A549 (cell line): ENCODE results near the gene FBXL13. TPM values are rescaled to one million over a fixed set of nuclear protein-coding genes. Genes with fewer than 3 reads are reported as not detected.
A peak's percentile ranks its signal among the peaks of the same experiment; 100 is the strongest.

Source experiments
- ATAC-seq, 2 experiments: fragments of 200-7000 bp in 1 of 2; fragments of >200 bp in 1 of 2; cut with Nextera tagmentation in 1 of 2; cut with Tn5 transposase in 1 of 2; 3 replicates each; pipeline versions ENCODE4 v1.8.0 to v1.9.1; 2018 to 2020; ENCODE audit warnings: mild to moderate bottlenecking in 1 of 2, moderate library complexity in 1 of 2
- CTCF ChIA-PET: fragments of 300-600 bp; sonication (Branson Sonifier 250); formaldehyde crosslinking; extraction: SDS; loops from one replicate; lab custom pipeline; 2021; ENCODE audit warnings: antibody characterized with exemption, inconsistent platforms; lab: Yijun Ruan, JAX
- POLR2A ChIA-PET: fragments of 350-600 bp; formaldehyde crosslinking; extraction: SDS; loops from one replicate; lab custom pipeline; 2021; ENCODE audit warnings: antibody characterized with exemption, inconsistent platforms; lab: Yijun Ruan, JAX
- DNase-seq, 2 experiments: peaks; one replicate each; pipeline versions ENCODE4 v3.0.0 to v3.0.0-alpha.2; 2011 to 2016; ENCODE audit warnings: low read depth in 1 of 2, low spot score in 1 of 2
- FAIRE-seq: peaks from 2 replicates; lab custom pipeline; 2011; peaks lifted over from hg19 to GRCh38; lab: Jason Lieb, UNC
- H3K27ac ChIP-seq, 2 experiments: fragments of >200 bp; sonication (Bioruptor Twin); formaldehyde crosslinking; 3 replicates each; pipeline ENCODE4 v1.5.1; 2016 to 2017
- H3K4me1 ChIP-seq: fragments of >200 bp; sonication (Bioruptor Twin); formaldehyde crosslinking; 3 replicates; pipeline ENCODE4 v1.6.1; 2016
- H3K4me2 ChIP-seq: fragments of >200 bp; sonication (Bioruptor Twin); formaldehyde crosslinking; 3 replicates; pipeline ENCODE4 v1.6.1; 2016
- H3K4me3 ChIP-seq: fragments of >200 bp; sonication (Bioruptor Twin); formaldehyde crosslinking; 3 replicates; pipeline ENCODE4 v1.5.1; 2016
- H3K9me3 ChIP-seq: fragments of >200 bp; sonication (Bioruptor Twin); formaldehyde crosslinking; 3 replicates; pipeline ENCODE4 v1.6.1; 2016
- CEBPB ChIP-seq, 2 experiments: fragments of >200 bp in 1 of 2; sonication (Bioruptor Twin) in 1 of 2; formaldehyde crosslinking in 1 of 2; IDR thresholded peaks; 2 replicates each; pipeline ENCODE4 v1.6.1; 2012 to 2016
- CHD2 ChIP-seq: fragments of 150-350 bp; IDR thresholded peaks from 2 replicates; pipeline ENCODE4 v1.6.1; 2014; ENCODE audit warnings: low read length; ENCODE audit not compliant: partially characterized antibody
- ESRRA ChIP-seq: fragments of 150-350 bp; IDR thresholded peaks from 2 replicates; pipeline ENCODE4 v1.6.1; 2014; ENCODE audit warnings: mild to moderate bottlenecking, low read length, borderline replicate concordance
- FOSL2 ChIP-seq, 2 experiments: fragments of 450-650 bp in 1 of 2; fragments of >200 bp in 1 of 2; sonication (Bioruptor Twin) in 1 of 2; formaldehyde crosslinking; IDR thresholded peaks; 2 replicates each; pipeline versions ENCODE4 v1.5.0 to v1.6.1; 2016 to 2020; ENCODE audit warnings: mild to moderate bottlenecking in 1 of 2, moderate library complexity in 1 of 2
- FOXS1 ChIP-seq: fragments of 250-450 bp; sonication (Bioruptor Pico); IDR thresholded peaks from 2 replicates; pipeline ENCODE4 v1.5.0; 2020; ENCODE audit warnings: mild to moderate bottlenecking, moderate library complexity
- HDAC2 ChIP-seq: fragments of 200-600 bp; sonication (generic); IDR thresholded peaks from 2 replicates; pipeline ENCODE4 v1.6.1; 2016
- HEYL ChIP-seq: fragments of 250-450 bp; sonication (Bioruptor Pico); IDR thresholded peaks from 2 replicates; pipeline ENCODE4 v1.8.0; 2021; ENCODE audit warnings: mild to moderate bottlenecking, moderate library complexity
- PHF8 ChIP-seq: fragments of 200-600 bp; sonication (generic); IDR thresholded peaks from 2 replicates; pipeline ENCODE4 v1.6.1; 2016; ENCODE audit warnings: low read depth, mild to moderate bottlenecking, antibody characterized with exemption, moderate library complexity, borderline replicate concordance
- RARB ChIP-seq: fragments of 250-450 bp; sonication (Bioruptor Pico); IDR thresholded peaks from 2 replicates; pipeline ENCODE4 v1.8.0; 2021; ENCODE audit warnings: mild to moderate bottlenecking, moderate library complexity
- SREBF2 ChIP-seq: fragments of 450-650 bp; IDR thresholded peaks from 2 replicates; pipeline ENCODE4 v1.6.1; 2014; ENCODE audit warnings: mild to moderate bottlenecking, moderate library complexity
- whole genome bisulfite sequencing: methylation state at CpG from one replicate; pipeline ENCODE4 v1.1.6; 2017; ENCODE audit errors: missing lambda C conversion rate; 5-methylcytosine and 5-hydroxymethylcytosine counted together
- polyA plus RNA-seq, 4 experiments: library from polyadenylated mRNA; depleted of rRNA in 3 of 4; stranded (reverse); fragments of >200 nt; fragmentation: RNase III in 1 of 4; extraction: RNeasy Plus Mini Kit Qiagen cat#74134 plus additional on column Dnase treatment in 1 of 4; gene quantifications; 2 replicates in 3 of 4; 3 replicates in 1 of 4; pipeline ENCODE4 v1.2.3, GENCODE V29; 2011 to 2017
- TF ChIP-seq, protein P1 (sequence below): fragments of >200 bp; sonication (Bioruptor Twin); formaldehyde crosslinking; IDR thresholded peaks from 2 replicates; pipeline ENCODE4 v1.6.1; 2016
- TF ChIP-seq, protein P2 (sequence below): IDR thresholded peaks from 2 replicates; pipeline ENCODE4 v1.6.1; 2012; ENCODE audit warnings: low read depth, borderline replicate concordance
- TF ChIP-seq, protein P3 (sequence below): fragments of 250-450 bp; sonication (Bioruptor Pico); IDR thresholded peaks from 2 replicates; pipeline ENCODE4 v1.5.0; 2020; ENCODE audit warnings: low read depth, mild to moderate bottlenecking, moderate library complexity

FBXL13 gene
- polyA plus RNA-seq, 2 of the 4 experiments (the other 2 are of a cell fraction) = 0.45 to 0.70 TPM

DNA sequence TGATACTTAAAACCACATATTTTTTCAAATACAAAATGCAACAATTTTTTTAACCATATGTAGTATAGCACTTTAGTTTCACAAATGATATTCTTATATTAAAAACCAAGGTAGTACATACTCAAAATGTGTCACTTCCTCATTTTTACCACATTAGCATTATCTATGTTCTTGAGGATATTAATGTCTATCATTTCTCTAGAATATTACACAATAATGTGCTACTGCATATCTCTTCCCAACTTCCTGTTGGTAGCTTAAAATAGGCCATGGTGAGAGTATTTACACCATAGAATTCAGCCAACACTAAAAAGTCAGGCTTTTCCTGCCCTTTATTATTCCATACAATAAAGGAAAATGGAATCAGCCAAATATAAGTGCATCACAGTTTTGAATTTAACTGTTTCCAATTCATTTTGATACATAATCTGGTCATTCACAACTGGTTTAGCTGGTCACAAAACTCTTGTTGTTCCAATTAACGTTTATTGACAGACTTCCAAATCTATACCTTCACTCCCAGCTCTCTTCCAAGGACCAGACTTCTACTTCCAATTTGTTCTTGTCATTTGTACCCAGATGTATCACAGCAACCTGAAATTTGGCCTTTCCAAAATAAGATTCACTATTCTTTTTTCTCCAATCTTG is 181.8 kb downstream of the FBXL13 start:
- 71% methylated on average over 1 of the region's 1 CpG for whole genome bisulfite sequencing
- TF ChIP-seq CHD2 (no peak), CEBPB (IDR thresholded peaks at IDR 0.05) (peak in 1 of 2 experiments; percentile 39; a peak in 1 of 4 replicates), SREBF2 (no peak)

DNA sequence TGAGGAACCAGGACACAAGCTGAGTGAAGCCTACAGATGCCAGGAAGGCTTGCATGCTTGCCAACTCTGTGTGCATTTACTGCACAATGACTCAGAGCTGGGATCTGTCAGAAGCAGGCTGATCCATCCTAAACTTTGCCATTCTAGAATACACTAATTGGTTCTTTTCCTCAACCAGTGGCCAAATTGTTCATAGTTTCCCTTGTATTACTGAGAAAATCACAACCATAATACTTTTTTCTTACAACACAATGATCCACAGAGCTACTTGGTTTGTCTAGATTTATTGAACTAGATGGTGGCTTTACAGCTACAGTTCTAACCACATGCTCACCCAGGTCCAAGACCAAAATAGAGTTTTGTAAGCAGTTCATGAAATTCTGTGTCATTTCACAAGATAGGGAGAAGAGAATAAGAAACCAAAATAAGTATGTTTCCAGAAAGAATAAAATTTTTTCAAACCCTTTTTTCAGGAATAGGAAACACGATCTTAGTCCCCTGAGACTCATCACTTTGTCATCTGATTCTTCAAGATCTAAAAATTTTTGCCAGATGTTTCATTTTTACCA is 182.8 kb downstream of the FBXL13 start:
- TF ChIP-seq FOSL2 (IDR thresholded peaks at IDR 0.05) (0 out of 2 replicates have a peak, but pooled peaks have one; percentile 14), FOSL2 (CRISPR knock-in tag; IDR thresholded peaks at IDR 0.05) (no peak), HEYL (no peak)
- TF ChIP-seq, protein P1, sequence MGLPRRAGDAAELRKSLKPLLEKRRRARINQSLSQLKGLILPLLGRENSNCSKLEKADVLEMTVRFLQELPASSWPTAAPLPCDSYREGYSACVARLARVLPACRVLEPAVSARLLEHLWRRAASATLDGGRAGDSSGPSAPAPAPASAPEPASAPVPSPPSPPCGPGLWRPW = no peak
- TF ChIP-seq, protein P2, sequence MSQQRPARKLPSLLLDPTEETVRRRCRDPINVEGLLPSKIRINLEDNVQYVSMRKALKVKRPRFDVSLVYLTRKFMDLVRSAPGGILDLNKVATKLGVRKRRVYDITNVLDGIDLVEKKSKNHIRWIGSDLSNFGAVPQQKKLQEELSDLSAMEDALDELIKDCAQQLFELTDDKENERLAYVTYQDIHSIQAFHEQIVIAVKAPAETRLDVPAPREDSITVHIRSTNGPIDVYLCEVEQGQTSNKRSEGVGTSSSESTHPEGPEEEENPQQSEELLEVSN = no peak
- Histone ChIP-seq H3K27ac (no peak overlapping the region), H3K4me3 (no peak overlapping the region), H3K9me3 (no peaks in the 10 kb centered on the region), H3K4me1 (peaks cover 46% of the 10 kb centered on the region), H3K4me2 (peak overlapping the region; percentile 50)
- 38% methylated on average over 1 of the region's 1 CpG for WGBS
- CTCF ChIA-PET = interaction anchor here (1.3 to 1.5 kb wide), 3 partner anchors 14 to 55 kb away, joined by 3 to 4 read pairs (median 3); no protein-coding TSS in a partner anchor
- DNase-seq (peak; percentile 36 to 53), ATAC-seq (peak; percentile 87 to 89), FAIRE-seq (peak; percentile 63)
- POLR2A ChIA-PET = no interaction called here

More for the DNA sequence above, 181.8 kb downstream of the FBXL13 start:
- DNase-seq = no peak
- POLR2A ChIA-PET = no interaction called here
- ATAC-seq = no peak
- CTCF ChIA-PET = interaction anchor here (0.7 to 1.5 kb wide), 3 partner anchors 17 to 170 kb away, joined by 3 to 4 read pairs (median 4); no protein-coding TSS in a partner anchor
- Histone ChIP-seq H3K9me3 (no peaks in the 10 kb centered on the region), H3K27ac (no peak overlapping the region), H3K4me2 (no peak overlapping the region), H3K4me3 (no peak overlapping the region), H3K4me1 (peaks cover 46% of the 10 kb centered on the region)
- no peak for FAIRE-seq

DNA sequence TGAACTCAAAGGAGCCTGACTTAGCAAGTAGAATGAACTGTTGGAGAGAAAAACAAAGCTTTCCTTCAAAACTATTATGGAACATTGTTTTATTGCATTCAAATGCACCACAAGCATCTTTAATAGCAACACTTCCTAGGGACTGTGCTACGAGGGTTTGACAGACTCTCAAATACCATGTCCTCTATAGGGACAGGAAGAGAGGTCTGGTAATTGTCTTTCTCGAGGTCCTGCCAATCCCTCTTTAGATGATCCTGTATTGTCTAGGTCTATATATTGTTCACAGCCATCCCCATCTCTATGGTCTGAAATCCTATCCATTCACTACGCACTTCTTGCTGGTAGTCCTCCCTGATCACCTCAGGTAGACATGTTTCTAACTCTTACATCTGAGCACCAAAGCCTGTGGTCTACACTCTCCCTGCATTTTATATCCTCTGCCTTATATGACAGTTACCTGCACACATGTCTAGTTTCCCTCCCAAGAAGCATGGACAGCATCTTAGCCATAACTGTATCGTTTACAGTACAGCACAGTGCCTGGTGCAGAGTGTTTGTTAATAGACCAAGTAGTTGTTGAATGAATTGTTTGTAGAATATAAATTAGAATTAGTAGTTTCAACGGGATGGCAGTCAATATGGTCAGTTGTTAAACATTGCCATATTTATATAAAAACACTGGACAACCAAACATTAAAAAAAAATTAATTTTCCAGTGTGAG is 183.5 kb downstream of the FBXL13 start:
- no peak for TF ChIP-seq SREBF2
- TF ChIP-seq HDAC2 = no peak
- no peak for TF ChIP-seq PHF8
- TF ChIP-seq ESRRA = no peak
- no peak for TF ChIP-seq FOXS1 (CRISPR knock-in tag)
- no peak for TF ChIP-seq RARB (CRISPR knock-in tag)
- TF ChIP-seq, protein P2 = no peak
- TF ChIP-seq, protein P3, sequence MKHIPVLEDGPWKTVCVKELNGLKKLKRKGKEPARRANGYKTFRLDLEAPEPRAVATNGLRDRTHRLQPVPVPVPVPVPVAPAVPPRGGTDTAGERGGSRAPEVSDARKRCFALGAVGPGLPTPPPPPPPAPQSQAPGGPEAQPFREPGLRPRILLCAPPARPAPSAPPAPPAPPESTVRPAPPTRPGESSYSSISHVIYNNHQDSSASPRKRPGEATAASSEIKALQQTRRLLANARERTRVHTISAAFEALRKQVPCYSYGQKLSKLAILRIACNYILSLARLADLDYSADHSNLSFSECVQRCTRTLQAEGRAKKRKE (CRISPR knock-in tag) = no peak
- ChIA-PET CTCF (interaction anchor here (1.3 to 1.5 kb wide), 2 partner anchors 13 to 16 kb away, joined by 3 read pairs; no protein-coding TSS in a partner anchor), POLR2A (no interaction called here)
- peak overlapping the region in 1 of 2 experiments; percentile 65; a peak in 2 of 6 replicates for H3K27ac ChIP-seq
- no peaks in the 10 kb centered on the region for H3K9me3 ChIP-seq
- WGBS = 57% methylated on average over 5 of the region's 5 CpGs
- H3K4me1 ChIP-seq = peaks cover 46% of the 10 kb centered on the region
- DNase-seq (no peak), ATAC-seq (peak; percentile 52 to 56; a peak in 3 of 6 replicates), FAIRE-seq (no peak)
- no peak overlapping the region for H3K4me3 ChIP-seq
- peak overlapping the region; percentile 50 for H3K4me2 ChIP-seq
